HG02884 (cell line): ENCODE data around the gene SLC30A1.
A peak's percentile ranks its signal among the peaks of the same experiment; 100 is the strongest.
"Not testable (repeated sequence)": the region's sequence is repeated elsewhere in the genome, so short reads cannot be mapped to it uniquely, and the experiment has no call there.

Experiments
- ATAC-seq: cut with Tn5 transposase; IDR thresholded peaks from one replicate; pipeline ENCODE4 v1.9.1; 2021; ENCODE audit warnings: mild to moderate bottlenecking, moderate library complexity; ENCODE audit not compliant: unreplicated experiment

SLC30A1 gene

DNA sequence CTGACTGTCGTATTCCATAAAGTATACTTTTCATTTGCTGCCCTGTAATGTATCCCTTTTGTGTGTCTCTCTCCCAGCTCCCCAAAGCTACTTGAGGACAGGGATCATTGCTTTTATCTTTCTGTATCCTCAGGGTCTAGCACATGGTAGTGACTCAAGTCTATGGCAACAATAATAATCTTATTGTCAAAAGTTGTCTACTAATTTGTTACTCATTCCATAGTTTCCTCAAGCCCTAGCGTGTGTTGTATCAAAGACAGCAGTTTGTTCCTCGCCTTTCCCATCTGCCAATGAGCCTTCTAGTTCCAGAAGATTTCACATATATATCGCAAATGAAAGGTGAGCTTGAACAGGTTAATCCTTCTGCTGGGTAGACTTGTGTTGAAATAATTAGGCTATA, 9.8 kb upstream of the SLC30A1 start:
- ATAC-seq = no peak

DNA sequence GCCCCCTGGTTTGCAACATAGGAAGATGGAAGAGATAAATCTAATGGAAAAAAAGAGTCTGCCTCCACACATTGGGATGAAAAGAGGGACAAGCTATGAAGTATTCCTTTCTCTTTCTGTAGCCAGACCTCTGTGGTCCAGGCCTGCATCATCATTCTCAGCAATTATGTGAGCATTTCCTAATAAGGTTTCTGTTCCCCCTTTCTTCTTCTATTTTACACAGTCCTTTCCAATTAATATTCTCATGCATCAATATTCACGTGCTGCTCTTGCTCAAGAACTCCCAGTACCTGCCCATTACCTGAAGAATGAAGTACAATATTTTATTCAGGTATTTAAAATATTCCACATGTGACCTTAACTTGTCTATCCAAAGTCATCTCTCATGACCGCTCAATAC, 8.2 kb upstream of the SLC30A1 start:
- ATAC-seq = no peak

DNA sequence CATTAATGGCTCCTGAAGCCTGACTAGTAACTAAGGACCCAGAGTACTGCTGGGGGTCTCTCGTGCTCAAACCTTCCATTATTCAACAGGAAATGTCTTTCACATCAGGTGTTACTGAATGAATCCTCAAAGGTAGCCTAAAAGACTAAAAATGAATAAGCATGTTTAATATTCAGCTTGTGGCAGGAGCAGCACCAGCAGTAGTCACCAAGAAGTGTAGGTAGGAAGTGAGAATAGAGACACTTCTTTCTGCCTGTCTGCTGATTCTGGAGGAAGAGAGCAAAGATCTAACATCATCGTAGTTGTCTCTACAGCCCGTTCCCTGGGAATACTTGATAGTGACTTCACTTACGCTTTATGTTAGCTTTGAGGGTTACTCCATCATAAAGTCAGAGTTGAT, 7.6 kb upstream of the SLC30A1 start:
- no peak for ATAC-seq

DNA sequence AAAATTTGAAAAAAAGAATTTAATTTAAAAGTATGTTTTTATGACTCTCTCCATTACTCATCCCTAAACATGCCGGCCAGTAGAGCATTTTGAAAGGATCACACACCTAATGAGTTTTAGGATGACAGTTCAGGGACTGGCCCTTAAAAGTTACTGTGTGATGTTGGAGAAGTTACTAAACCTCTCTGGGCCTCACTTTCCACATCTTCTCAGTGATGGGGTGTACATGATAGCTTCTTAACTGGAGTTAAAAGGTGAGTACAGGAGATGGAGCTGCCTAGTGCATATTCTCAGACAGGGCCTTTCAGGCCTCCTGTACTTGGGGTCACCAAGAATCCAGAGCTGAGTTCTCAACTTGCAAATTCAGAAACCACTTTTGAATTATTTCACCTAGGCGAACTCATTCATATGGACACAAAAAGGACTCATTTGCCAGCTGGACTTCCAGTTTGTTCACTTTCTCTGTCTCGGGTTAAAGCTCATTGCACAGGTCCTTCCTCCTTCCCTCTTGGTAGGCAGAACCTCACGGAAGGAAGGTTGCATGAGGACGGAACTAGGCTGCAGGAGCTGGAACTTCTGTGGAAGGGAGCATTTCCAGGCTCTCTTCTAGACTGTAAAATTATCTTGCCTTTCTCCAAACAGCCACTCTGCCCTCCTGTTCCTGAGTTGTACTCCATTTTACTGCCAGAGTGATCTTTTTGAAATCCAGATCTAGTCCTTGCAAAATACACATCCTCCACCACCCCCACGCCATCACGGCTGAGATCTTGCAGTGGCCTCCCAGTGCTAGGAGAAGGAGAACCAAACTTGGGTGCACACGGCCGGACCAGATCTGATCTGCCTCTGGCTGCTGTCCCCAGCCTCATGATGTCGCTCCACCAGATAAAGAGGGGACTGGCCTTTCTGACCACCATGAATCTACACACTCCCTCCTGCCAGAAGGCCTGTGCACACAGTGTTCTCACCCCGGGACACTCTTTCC, 4.3 kb upstream of the SLC30A1 start:
- no peak for ATAC-seq

DNA sequence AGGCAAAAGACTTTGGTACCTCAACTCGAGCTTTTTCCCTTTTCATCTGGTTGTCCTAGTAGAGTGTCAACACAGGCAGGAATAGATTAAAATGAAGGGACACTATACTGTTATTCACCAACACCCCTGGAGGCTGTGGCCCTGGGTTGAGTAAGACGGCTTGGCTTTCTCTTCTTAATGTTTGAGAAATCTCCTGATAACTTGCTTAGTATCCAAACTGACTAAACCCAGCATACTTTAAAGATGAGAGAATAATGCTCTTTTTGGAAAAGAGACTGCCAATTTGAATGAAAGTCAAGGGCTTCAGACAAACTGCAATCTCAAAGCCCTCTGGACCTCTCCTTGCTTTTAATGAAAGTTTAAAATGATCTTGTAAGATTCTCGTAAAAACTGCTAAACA, 2.6 kb upstream of the SLC30A1 start:
- ATAC-seq = no peak

DNA sequence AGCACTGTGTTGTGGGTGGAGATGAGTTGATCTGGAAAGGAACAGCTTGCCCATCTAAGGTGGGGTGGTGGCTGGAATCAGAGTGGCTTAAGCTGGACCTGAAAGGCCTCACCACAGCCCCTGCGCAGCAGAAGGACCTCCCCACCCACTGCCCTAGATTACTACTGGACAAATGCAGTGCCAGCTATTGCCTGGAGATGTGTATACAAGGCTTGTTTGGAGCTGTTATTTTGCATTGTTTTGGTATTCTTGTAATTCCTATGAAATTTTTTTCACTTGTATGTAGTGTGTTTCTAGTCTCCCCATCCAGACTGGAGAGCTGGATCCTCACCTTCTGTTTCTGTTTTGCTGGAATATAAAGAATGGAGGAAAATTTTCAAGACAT, 1.3 kb upstream of the SLC30A1 start:
- no peak for ATAC-seq

DNA sequence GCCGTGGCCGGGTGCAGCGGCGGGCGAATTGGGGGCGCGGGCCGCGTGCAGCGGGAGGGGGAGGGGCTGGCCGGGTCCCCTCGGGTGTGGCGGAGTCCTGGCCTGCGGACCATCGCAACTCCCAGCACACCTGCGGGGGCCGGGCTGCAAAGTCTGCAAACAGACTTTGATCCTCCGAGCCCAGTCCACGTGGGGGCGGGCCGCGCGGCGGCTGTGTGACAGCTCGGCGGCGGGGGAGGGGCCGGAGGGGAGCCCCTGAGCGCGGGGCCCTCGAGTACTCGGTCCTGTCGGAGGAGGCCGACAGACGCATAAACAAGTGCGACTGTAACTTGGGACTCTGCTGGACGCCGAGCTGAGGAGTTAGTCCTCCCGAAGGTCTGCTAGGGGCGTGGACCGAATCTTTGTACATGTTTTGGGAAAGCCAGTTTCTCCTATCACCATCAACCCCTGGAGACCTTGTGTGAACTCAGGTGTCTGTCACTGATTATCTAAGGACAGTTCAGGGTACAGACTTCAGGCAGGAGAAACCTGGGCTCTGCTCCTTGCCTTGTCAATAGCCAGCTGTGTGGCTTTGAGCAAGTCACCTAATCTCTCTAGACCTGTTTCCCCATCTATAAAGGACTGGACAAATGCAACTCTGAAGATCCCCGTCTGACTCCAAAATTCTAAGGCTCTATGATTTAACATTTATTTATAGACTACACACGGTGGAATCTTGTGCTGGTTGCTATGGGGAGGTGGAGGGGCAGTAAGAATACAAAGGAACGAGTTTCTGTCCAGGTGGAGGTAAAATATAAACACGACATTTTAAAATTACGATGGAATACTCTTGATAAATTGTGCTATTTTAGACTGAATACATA, 710 bp upstream of the SLC30A1 start:
- peak; percentile 26 for ATAC-seq

DNA sequence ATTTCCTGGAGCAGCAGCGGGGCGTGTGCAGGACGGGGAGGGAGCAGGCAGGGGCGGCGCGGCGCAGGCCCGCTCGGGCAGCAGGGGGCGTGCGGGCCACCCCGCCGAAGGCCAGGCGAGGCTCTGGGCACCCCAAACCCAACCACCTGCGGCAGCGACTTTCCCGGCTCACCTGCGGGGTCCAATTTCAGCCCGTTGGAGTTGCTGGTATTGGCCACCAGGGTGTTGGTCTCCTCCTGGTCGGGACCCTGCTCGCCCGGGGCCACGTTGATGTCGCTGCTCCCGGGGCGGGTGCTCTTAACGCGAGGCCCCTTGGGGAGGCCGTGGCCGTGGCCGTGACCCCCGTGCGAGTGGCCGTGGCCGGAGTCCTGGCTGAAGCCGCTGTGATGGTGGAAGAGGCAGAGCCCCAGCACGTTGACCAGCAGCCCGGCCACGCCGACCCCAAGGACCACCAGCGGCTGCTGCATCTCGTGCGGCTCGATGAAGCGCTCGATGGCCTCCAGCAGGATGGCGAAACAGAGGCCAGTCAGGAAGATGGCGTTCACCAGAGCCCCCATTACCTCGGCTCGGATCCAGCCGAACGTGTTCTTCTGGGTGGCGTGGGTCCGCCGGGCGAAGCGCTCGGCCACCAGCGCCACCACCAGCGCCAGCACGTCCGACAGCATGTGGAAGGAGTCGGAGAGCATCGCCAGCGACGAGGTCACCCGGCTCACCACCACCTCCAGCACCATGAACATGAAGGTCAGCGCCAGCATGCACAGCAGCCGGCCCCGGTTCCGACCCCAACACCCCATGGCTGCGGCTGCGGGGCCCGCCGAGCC, 932 bp downstream of the SLC30A1 start:
- ATAC-seq = peak; percentile 28

DNA sequence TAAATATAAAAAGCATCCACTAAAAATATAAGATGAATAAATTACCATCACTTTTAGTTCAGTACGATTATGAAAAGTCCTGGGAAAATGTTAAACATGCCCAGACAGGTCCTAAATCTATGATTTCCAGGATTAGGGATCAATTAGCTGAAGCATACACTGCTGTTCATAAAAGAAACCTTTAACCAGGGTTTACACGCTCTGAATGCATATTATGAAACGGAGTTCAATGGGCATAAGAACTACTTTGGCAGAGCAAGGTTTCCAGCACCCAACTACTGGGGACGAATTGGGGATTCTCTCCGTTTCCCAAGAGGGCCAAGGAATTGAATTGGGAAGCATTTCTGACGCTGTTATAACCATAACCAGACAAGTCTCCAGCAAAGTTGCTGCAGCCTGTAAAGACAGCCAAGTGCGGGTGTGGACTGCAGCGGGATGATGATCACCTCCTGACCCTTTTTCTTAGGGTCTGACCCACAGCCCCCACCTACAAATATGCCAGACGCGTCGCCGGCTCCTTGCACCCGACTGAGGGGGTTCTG, 1.6 kb downstream of the SLC30A1 start:
- ATAC-seq = no peak

DNA sequence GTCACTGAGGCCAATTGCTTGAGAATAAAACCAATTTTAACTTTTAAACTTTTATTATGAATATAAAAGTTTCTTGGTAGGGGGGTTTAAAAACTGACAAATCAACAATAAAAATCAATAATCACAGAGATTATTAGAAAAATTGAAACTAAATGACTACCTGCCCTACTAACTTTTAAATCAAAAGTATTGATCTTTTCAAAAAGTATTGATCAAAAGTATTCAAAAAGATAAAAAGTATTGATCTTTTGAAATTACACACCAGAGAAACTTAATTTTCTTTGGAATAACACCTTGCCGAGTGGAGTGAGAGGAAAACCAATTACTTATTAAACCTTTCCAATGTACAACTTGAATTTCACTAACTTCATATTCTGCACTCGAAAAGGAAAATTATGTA, 2.2 kb downstream of the SLC30A1 start:
- no peak for ATAC-seq

DNA sequence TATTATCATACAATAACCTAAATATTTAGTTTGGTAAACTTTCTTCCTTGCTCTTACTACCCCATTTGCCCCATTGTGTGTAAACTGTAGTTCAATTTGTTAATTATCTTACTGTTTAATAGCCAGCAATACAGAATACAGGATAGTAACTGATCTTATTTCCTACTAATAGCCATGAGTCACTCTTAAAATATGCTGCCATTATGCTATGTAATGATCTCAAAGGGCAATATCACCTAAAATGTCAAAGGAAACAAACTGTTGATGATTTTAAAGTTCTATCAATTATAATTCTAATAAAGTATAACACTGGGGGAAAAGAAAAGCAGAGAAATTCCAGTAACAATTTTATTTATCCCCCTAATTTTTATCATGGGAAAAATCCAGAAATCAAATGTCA, 4.3 kb downstream of the SLC30A1 start:
- ATAC-seq = no peak

DNA sequence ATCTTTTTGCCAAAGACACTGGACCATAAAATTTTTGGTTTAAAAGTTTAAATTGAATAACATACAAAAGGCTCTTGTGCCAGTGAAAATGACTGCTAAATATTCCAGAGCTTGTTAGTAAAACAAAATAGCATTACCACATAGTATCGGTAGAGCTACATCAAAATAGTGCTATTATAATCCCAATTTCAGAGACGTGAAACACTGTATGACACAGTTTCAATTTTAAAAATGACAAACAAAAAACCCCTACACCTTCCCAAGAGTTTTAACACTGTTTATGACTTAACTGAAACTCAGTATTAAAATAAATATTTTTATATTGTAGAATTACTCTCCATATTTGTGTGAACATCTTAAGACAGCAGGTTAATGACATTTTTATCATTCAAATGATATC, 7.0 kb downstream of the SLC30A1 start:
- ATAC-seq = no peak

DNA sequence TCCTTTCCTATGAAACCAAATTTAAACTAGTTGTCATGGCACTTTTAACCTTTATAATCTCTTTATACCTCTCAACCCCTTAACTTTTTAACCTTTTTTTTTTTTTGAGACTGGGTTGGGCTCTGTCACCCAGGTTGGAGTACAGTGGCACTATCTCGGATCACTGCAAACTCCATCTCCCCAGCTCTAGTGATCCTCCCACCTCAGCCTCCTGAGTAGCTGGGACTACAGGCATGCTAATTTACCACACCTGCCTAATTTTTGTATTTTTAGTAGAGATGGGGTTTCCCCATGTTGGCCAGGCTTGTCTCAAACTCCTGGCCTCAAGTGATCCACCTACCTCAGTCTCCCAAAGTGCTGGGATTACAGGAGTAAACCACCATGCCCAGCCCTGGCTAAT, 8.6 kb downstream of the SLC30A1 start:
- ATAC-seq = not testable (repeated sequence)

DNA sequence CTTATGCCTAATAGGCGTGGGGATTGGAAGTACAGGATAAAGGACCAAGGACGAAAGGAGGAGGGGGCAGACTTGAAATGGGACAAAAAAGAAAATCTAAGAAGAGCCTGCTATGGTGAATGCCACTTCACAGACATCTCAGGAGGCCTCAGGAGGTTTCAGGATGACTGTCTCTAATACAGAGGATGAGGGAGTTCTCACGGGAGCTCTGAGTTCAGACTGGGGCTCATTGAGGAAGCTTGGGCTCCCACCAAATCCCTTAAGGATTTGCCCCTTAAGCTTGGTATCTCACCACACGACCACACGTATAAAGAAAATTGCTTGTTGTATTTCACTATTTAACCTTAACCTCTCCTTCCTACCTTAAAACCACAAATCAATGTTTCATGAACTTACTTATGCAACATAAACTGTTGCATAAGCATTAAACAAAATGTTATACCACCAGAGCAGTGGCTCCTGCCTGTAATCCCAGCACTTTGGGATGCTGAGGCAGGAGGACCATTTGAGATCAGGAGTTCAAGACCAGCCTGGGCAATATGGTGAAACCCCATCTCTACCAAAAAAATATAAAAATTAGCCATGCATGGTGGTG, 12.4 kb downstream of the SLC30A1 start:
- ATAC-seq = peak; percentile 97

DNA sequence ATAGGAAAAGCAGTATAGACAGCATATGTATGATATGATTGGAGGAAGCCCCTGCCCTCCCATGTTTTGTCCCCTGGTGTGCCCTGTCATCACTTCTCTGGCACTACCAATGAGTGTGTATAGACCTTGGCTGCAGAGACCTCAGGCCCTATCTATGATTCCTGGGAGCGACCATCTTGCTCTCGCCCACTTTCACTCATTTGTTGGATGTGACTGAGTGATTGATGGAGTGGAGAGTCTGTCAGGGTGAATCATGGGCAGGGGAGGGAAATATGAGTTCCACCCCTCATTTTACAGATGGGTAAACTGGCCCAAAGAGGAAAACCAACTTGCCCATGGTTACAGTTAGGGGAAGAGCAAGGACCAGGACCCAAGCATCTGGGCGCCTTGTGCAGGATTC, 14.9 kb downstream of the SLC30A1 start:
- no peak for ATAC-seq

DNA sequence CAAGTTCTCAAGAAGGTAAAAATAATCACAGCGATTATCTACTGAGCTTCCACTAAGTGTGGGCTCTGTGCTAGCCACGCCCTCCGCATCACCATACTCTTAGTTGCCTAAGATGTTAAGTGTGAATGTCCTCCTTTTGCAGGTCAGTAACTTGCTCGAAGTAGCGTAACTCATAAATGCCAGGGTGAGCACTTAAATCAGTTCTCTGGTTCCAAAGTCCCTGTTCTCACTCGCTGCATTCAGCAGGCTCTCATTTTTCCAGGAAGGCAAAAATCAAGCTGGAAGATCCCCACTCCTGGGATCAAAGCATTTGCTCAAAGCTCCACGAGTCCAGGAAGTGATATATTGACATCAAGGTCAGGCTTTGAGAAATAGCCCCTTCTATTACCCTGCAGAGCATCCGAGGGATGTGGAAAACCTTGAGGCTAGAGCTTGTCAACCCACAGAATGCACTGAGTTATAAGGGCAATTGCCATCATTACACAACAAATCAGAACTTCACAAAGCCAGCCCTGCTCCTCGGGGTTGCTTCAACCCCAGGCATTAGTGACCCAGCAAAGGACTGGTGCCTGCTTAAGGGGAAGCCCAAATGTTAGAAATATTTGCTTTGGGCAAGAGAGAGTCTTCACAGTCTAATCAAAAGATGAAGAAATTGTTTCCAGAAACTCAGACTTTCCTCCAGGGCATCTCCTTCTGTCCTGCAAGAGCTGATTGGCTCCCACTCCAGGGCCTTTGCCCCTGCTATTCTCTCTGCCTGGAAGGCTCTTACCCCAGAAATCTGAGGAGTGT, 19.5 kb downstream of the SLC30A1 start:
- no peak for ATAC-seq

DNA sequence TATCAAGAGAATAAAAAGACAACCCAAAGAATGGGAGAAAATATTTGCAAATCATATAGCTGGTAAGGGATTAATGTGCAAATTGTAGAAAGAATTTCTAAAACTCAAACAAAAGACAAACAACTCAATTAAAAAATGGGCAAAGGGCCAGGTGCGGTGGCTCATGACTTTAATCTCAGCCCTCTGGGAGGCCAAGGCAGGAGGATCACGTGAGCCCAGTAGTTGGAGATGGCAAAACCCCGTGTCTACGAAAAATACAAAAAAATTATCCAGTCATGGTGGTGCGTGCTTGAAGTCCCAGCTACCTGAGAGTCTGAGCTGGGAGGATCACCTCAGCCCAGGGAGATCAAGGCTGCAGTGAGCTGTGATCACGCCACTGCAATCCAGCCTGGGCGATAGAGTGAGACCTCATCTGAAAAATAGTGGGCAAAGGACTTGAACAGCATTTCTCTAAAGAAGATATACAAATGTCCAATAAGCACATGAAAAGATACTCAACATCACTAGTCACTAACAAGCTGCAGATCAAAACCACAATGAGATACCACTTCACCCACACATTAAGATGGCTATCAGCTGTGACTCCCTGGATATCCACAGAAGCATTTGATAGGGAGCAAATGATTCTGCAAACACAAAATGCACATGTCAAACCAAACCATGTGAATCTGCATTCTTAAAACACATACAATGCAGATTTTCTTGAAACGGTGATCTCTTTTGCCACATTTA, 20.9 kb downstream of the SLC30A1 start:
- ATAC-seq = no peak

DNA sequence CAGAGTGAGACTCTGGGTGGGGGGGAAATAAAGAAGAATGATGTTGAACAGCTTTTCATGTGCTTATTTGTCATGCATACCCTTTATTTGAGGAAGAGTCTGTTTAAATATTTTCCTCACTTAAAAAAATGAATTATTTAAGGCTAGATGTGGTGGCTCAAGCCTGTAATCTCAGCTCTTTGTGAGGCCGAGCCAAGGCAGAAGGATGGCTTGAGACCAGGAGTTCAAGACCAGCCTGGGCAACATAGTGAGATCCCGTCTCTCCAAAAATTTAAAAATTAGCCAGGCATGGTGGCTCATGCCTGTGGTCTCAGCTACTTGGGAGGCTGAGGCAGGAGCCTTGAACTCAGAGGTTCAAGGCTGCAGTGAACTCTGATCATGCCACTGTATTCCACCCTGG, 25.4 kb downstream of the SLC30A1 start:
- no peak for ATAC-seq
